C4-2B (cell line): Measurements from ENCODE around the gene ARHGAP15.

Experiments used
- CTCF ChIP-seq: fragments of 450-650 bp; conservative IDR thresholded peaks from 2 replicates; pipeline ENCODE4 v1.5.1; 2017; ENCODE audit warnings: mild to moderate bottlenecking
- ZFX ChIP-seq: fragments of 450-650 bp; IDR thresholded peaks from 2 replicates; pipeline ENCODE4 v1.6.1; 2017

- TF ChIP-seq CTCF (no peak), ZFX (no peak)
Measured at GRCh38 chr2:143402451-143402850, 273.2 kb downstream of the ARHGAP15 start.
